PC-3 (cell line): ENCODE measurements around the gene CACNG5. TPM values are rescaled to one million over a fixed set of nuclear protein-coding genes. Genes with fewer than 3 reads are reported as not detected.

Experiments used
- ATAC-seq: fragments of 200-7000 bp; cut with Tn5 transposase; 2 replicates; pipeline ENCODE4 v1.9.1; 2020; ENCODE audit warnings: mild to moderate bottlenecking, moderate library complexity
- BruUV-seq: library from RNA; stranded (reverse); fragments of 400-500 nt; replicated peaks from 2 replicates; lab custom pipeline; 2021; lab: Mats Ljungman, UMichigan
- CTCF ChIA-PET: fragments of 300-600 bp; sonication (Branson Sonifier 250); formaldehyde crosslinking; loops from one replicate; lab custom pipeline; 2022; ENCODE audit warnings: antibody characterized with exemption; lab: Charles Lee
- POLR2A ChIA-PET: fragments of 300-600 bp; sonication (Branson Sonifier 250); formaldehyde crosslinking; loops from one replicate; lab custom pipeline; 2022; ENCODE audit warnings: antibody characterized with exemption; ENCODE audit not compliant: unreplicated experiment; lab: Charles Lee
- DNase-seq: peaks from one replicate; pipeline ENCODE4 v3.0.0-alpha.2; 2015
- H2AFZ ChIP-seq: fragments of 300-600 bp; sonication (generic); 2 replicates; pipeline ENCODE4 v1.6.0; 2016; ENCODE audit warnings: antibody characterized with exemption, low read length
- H3F3A ChIP-seq: fragments of 300-600 bp; sonication (generic); one replicate; pipeline ENCODE4 v1.6.0; 2017; ENCODE audit warnings: antibody characterized with exemption, low read length, control low read depth, mild to moderate bottlenecking; ENCODE audit not compliant: unreplicated experiment
- H3K27ac ChIP-seq: fragments of 300-600 bp; sonication (generic); 2 replicates; pipeline ENCODE4 v1.5.1; 2016; ENCODE audit warnings: mild to moderate bottlenecking, low read length
- H3K27me3 ChIP-seq: fragments of 300-600 bp; sonication (generic); 2 replicates; pipeline ENCODE4 v1.6.1; 2016; ENCODE audit warnings: low read length, mixed read lengths
- H3K36me3 ChIP-seq: fragments of 300-600 bp; sonication (generic); 2 replicates; pipeline ENCODE4 v1.6.1; 2016; ENCODE audit warnings: low read depth, mixed run types, low read length, mixed read lengths
- H3K4me1 ChIP-seq: fragments of 300-600 bp; sonication (generic); 2 replicates; pipeline ENCODE4 v1.5.1; 2016; ENCODE audit warnings: low read length; ENCODE audit not compliant: insufficient read depth
- H3K4me2 ChIP-seq: fragments of 300-600 bp; sonication (generic); 2 replicates; pipeline ENCODE4 v1.6.0; 2016; ENCODE audit warnings: low read length
- H3K4me3 ChIP-seq: fragments of 300-600 bp; sonication (generic); 2 replicates; pipeline ENCODE4 v1.5.1; 2016; ENCODE audit warnings: mild to moderate bottlenecking, low read length, mixed read lengths
- H3K79me2 ChIP-seq: fragments of 300-600 bp; sonication (generic); 2 replicates; pipeline ENCODE4 v1.6.1; 2017; ENCODE audit warnings: low read length, mixed read lengths
- H3K9ac ChIP-seq: fragments of 300-600 bp; sonication (generic); 2 replicates; pipeline ENCODE4 v1.6.0; 2016; ENCODE audit warnings: mild to moderate bottlenecking, low read length
- H3K9me2 ChIP-seq: fragments of 300-600 bp; sonication (generic); replicated peaks from 2 replicates; pipeline ENCODE4 v1.6.1; 2016; ENCODE audit warnings: mixed run types, low read length, mixed read lengths
- H3K9me3 ChIP-seq: fragments of 300-600 bp; sonication (generic); 2 replicates; pipeline ENCODE4 v1.6.1; 2016; ENCODE audit warnings: low read length, mixed read lengths
- H4K20me1 ChIP-seq: fragments of 300-600 bp; sonication (generic); 2 replicates; pipeline ENCODE4 v1.6.1; 2016; ENCODE audit warnings: low read length, mixed read lengths
- CTCF ChIP-seq: fragments of 300-600 bp; sonication (generic); conservative IDR thresholded peaks from 2 replicates; pipeline ENCODE4 v1.5.1; 2017; ENCODE audit warnings: antibody characterized with exemption, low read depth, mild to moderate bottlenecking, low read length
- EZH2 ChIP-seq: fragments of 300-600 bp; sonication (generic); IDR thresholded peaks from one replicate; pipeline ENCODE4 v1.6.1; 2017; ENCODE audit warnings: antibody characterized with exemption, mild to moderate bottlenecking, low read length; ENCODE audit not compliant: unreplicated experiment
- EZH2phosphoT487 ChIP-seq: fragments of 300-600 bp; sonication (generic); IDR thresholded peaks from 2 replicates; pipeline ENCODE4 v1.6.1; 2018; ENCODE audit warnings: mild to moderate bottlenecking, antibody characterized with exemption, low read length, borderline replicate concordance
- intact Hi-C: fragments of 100-400 bp; cut with micrococcal nuclease; formaldehyde crosslinking; loops from 2 replicates; pipeline ENCODE4 v1.9.0; 2023
- total RNA-seq: library from RNA; depleted of rRNA; stranded (reverse); fragments of >200 nt; gene quantifications from 2 replicates; pipeline ENCODE4 v1.2.3, GENCODE V29; 2014

The CACNG5 gene
- total RNA-seq, 1 experiment from 2014 or later, result not detected

- no peaks in the 10 kb centered on the region for H3K9me2 ChIP-seq
- DNase-seq, result no peak
- no peak overlapping the region for H3K4me2 ChIP-seq
- peaks cover 6% of the 10 kb centered on the region; the same call in 1 of the 2 replicates for H3K36me3 ChIP-seq
- no peaks in the 10 kb centered on the region for H4K20me1 ChIP-seq
- no peak overlapping the region for H3K4me3 ChIP-seq
- H3K27me3 ChIP-seq, result no peaks in the 10 kb centered on the region
- no peaks in the 10 kb centered on the region for H3K79me2 ChIP-seq
- no peak overlapping the region for H3K9ac ChIP-seq
- H3K9me3 ChIP-seq, result no peaks in the 10 kb centered on the region
- H3F3A ChIP-seq, result no peaks in the 10 kb centered on the region
- ATAC-seq, result no peak
- BruUV-seq, result no TSS peak
- TF ChIP-seq EZH2 (no peak), CTCF (no peak), EZH2phosphoT487 (no peak)
- H2AFZ ChIP-seq, result no peak overlapping the region
- H3K27ac ChIP-seq, result no peak overlapping the region
- H3K4me1 ChIP-seq, result no peaks in the 10 kb centered on the region
- intact Hi-C loops, result no loop called here
- CTCF ChIA-PET, result no interaction called here
- POLR2A ChIA-PET, result no interaction called here
Measured at GRCh38 chr17:66790501-66791061, 44.3 kb upstream of the CACNG5 start.

GRCh38 chr17:66791347-66791746 is 43.6 kb upstream of the CACNG5 start:
- intact Hi-C loops, result no loop called here
- no peak for ATAC-seq
- no peak for DNase-seq
- Histone ChIP-seq H4K20me1 (no peaks in the 10 kb centered on the region), H3K27ac (no peak overlapping the region), H2AFZ (no peak overlapping the region), H3K4me3 (no peak overlapping the region), H3K36me3 (peaks cover 10% of the 10 kb centered on the region; the same call in 1 of the 2 replicates), H3K79me2 (no peaks in the 10 kb centered on the region), H3F3A (no peaks in the 10 kb centered on the region), H3K4me1 (no peaks in the 10 kb centered on the region), H3K27me3 (no peaks in the 10 kb centered on the region), H3K9me3 (no peaks in the 10 kb centered on the region), H3K9ac (no peak overlapping the region), H3K9me2 (no peaks in the 10 kb centered on the region), H3K4me2 (no peak overlapping the region)
- ChIA-PET CTCF (interaction anchor here (0.6 kb wide), 1 partner anchor 21 kb away, joined by 3 read pairs; no protein-coding TSS in a partner anchor), POLR2A (no interaction called here)
- TF ChIP-seq CTCF, result no peak
- TF ChIP-seq EZH2phosphoT487, result no peak
- TF ChIP-seq EZH2, result no peak
- BruUV-seq, result no TSS peak

GRCh38 chr17:66793814-66794213 is 41.1 kb upstream of the CACNG5 start:
- Histone ChIP-seq H3K4me2 (no peak overlapping the region), H3F3A (no peaks in the 10 kb centered on the region), H3K79me2 (no peaks in the 10 kb centered on the region), H4K20me1 (no peaks in the 10 kb centered on the region), H3K4me1 (no peaks in the 10 kb centered on the region), H3K27me3 (no peaks in the 10 kb centered on the region), H3K9ac (no peak overlapping the region), H3K9me3 (no peaks in the 10 kb centered on the region), H3K9me2 (no peaks in the 10 kb centered on the region), H3K36me3 (peaks cover 9% of the 10 kb centered on the region; the same call in 1 of the 2 replicates), H3K4me3 (no peak overlapping the region), H2AFZ (no peak overlapping the region), H3K27ac (no peak overlapping the region)
- ATAC-seq (no peak), DNase-seq (no peak)
- ChIA-PET POLR2A (no interaction called here), CTCF (interaction anchor here (1.0 kb wide), 1 partner anchor 66 kb away, joined by 3 read pairs; no protein-coding TSS in a partner anchor)
- no TSS peak for BruUV-seq
- TF ChIP-seq EZH2phosphoT487 (no peak), EZH2 (no peak), CTCF (no peak)
- intact Hi-C loops, result no loop called here
